ENCODE results near the gene MS4A18. TPM values are rescaled to one million over a fixed set of nuclear protein-coding genes. Genes with fewer than 3 reads are reported as not detected.
A peak's percentile ranks its signal among the peaks of the same experiment; 100 is the strongest.

Gene MS4A18
- total and polyA plus RNA-seq, 10 of the 15 experiments (the other 5 are each of a cell fraction or from before 2014, with no cell fraction given), result not detected

DNA sequence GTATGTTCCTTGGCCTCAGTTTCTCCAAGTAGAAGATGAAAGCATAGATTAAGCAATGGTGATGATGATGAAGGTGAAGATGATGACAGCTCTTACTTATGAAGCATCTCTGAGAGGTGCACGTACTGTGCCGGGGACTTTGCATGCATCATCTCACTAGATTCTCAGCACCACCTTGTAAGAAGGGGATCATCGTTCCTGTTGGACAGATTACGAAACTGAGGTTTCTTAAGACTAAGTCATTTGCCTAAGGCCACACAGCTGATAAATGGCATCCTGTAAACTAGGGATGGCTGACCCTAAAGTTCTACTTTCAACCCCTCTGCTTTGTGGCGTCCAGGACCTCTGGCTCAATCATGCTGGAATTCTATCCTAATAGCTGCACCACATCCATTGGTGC is 40.8 kb downstream of the MS4A18 start:
- Histone ChIP-seq H3K4me3 (no peak overlapping the region), H2AFZ (ENCODE audit: control insufficient read depth, low read depth, low read length) (peak overlapping the region; percentile 6; the same call in 1 of the 2 replicates), H3K9ac (ENCODE audit: control insufficient read depth, insufficient read depth, low read length) (no peak overlapping the region), H3K36me3 (ENCODE audit: control insufficient read depth in 2 of 2, insufficient read depth in 2 of 2, low read length in 1 of 2) (no peaks in the 10 kb centered on the region), H3K4me2 (ENCODE audit: control insufficient read depth, insufficient read depth) (peak overlapping the region; percentile 46), H3K27me3 (replicated peaks in 1 of 2; ENCODE audit: control insufficient read depth in 2 of 2, insufficient read depth in 2 of 2, low read length in 1 of 2) (no peaks in the 10 kb centered on the region), H3K27ac (ENCODE audit: control insufficient read depth, insufficient read depth) (peak overlapping the region; percentile 96), H4K20me1 (ENCODE audit: control insufficient read depth, insufficient read depth) (no peaks in the 10 kb centered on the region), H3K9me3 (replicated peaks; ENCODE audit: control insufficient read depth, insufficient read depth, low read length) (peaks cover 1% of the 10 kb centered on the region; the same call in 2 of the 3 replicates), H3K79me2 (ENCODE audit: control insufficient read depth, insufficient read depth, low read length) (no peaks in the 10 kb centered on the region), H3K4me1 (ENCODE audit: control insufficient read depth, insufficient read depth, low read length) (peaks cover 51% of the 10 kb centered on the region)
- ChIA-PET POLR2A (interaction anchor here (0.7 to 2.2 kb wide), 7 partner anchors 11 to 309 kb away, joined by 3 to 7 read pairs (median 4); partner anchors contain the start of genes MS4A1 and TMEM109), CTCF (interaction anchor here (0.6 to 7.3 kb wide), 24 partner anchors 9 to 570 kb away, joined by 3 to 184 read pairs (median 4); partner anchors contain the start of genes MS4A1, MS4A15 and MS4A8), RAD21 (ENCODE audit: unreplicated experiment) (interaction anchor here (1.0 to 7.4 kb wide), 12 partner anchors 9 to 309 kb away, joined by 3 to 119 read pairs (median 8); partner anchors contain the start of genes MS4A1, MS4A15 and TMEM109), SMC1A (ENCODE audit: uncharacterized antibody, unreplicated experiment) (interaction anchor here (0.6 to 7.8 kb wide), 13 partner anchors 9 to 399 kb away, joined by 3 to 143 read pairs (median 4); partner anchors contain the start of gene MS4A15)
- TF ChIP-seq CREM (IDR thresholded peaks at IDR 0.05; ENCODE audit: low read depth), result peak; percentile 25; the same call in 1 of the 2 replicates
- TF ChIP-seq YY1 (IDR thresholded peaks at IDR 0.05; ENCODE audit: low read depth, low read length), result 0 out of 2 replicates have a peak, but pooled peaks have one; percentile 15
- TF ChIP-seq ASH2L (IDR thresholded peaks at IDR 0.05; ENCODE audit: borderline replicate concordance, low read depth), result no peak
- TF ChIP-seq GATAD2B (conservative IDR thresholded peaks at IDR 0.05; ENCODE audit: low read depth), result 0 out of 2 replicates have a peak, but pooled peaks have one; percentile 15
- peak; percentile 80; the same call in 1 of the 3 replicates for TF ChIP-seq POU2F2 (IDR thresholded peaks at IDR 0.05; ENCODE audit: borderline replicate concordance, low read depth, low read length)
- TF ChIP-seq, protein P1, sequence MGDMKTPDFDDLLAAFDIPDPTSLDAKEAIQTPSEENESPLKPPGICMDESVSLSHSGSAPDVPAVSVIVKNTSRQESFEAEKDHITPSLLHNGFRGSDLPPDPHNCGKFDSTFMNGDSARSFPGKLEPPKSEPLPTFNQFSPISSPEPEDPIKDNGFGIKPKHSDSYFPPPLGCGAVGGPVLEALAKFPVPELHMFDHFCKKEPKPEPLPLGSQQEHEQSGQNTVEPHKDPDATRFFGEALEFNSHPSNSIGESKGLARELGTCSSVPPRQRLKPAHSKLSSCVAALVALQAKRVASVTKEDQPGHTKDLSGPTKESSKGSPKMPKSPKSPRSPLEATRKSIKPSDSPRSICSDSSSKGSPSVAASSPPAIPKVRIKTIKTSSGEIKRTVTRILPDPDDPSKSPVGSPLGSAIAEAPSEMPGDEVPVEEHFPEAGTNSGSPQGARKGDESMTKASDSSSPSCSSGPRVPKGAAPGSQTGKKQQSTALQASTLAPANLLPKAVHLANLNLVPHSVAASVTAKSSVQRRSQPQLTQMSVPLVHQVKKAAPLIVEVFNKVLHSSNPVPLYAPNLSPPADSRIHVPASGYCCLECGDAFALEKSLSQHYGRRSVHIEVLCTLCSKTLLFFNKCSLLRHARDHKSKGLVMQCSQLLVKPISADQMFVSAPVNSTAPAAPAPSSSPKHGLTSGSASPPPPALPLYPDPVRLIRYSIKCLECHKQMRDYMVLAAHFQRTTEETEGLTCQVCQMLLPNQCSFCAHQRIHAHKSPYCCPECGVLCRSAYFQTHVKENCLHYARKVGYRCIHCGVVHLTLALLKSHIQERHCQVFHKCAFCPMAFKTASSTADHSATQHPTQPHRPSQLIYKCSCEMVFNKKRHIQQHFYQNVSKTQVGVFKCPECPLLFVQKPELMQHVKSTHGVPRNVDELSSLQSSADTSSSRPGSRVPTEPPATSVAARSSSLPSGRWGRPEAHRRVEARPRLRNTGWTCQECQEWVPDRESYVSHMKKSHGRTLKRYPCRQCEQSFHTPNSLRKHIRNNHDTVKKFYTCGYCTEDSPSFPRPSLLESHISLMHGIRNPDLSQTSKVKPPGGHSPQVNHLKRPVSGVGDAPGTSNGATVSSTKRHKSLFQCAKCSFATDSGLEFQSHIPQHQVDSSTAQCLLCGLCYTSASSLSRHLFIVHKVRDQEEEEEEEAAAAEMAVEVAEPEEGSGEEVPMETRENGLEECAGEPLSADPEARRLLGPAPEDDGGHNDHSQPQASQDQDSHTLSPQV (IDR thresholded peaks at IDR 0.05), result no peak
- peak in 1 of 2 experiments; percentile 29; a peak in 1 of 4 replicates for TF ChIP-seq IKZF2 (IDR thresholded peaks at IDR 0.05)
- 0 out of 2 replicates have a peak, but pooled peaks have one; percentile 0 for TF ChIP-seq CBFB (IDR thresholded peaks at IDR 0.05; ENCODE audit: low read depth)
- peak; percentile 44; the same call in 1 of the 2 replicates for TF ChIP-seq SMARCA5 (IDR thresholded peaks at IDR 0.05)
- TF ChIP-seq IKZF1 (conservative IDR thresholded peaks at IDR 0.05), result peak; percentile 40; the same call in 1 of the 2 replicates
- TF ChIP-seq, protein P2, sequence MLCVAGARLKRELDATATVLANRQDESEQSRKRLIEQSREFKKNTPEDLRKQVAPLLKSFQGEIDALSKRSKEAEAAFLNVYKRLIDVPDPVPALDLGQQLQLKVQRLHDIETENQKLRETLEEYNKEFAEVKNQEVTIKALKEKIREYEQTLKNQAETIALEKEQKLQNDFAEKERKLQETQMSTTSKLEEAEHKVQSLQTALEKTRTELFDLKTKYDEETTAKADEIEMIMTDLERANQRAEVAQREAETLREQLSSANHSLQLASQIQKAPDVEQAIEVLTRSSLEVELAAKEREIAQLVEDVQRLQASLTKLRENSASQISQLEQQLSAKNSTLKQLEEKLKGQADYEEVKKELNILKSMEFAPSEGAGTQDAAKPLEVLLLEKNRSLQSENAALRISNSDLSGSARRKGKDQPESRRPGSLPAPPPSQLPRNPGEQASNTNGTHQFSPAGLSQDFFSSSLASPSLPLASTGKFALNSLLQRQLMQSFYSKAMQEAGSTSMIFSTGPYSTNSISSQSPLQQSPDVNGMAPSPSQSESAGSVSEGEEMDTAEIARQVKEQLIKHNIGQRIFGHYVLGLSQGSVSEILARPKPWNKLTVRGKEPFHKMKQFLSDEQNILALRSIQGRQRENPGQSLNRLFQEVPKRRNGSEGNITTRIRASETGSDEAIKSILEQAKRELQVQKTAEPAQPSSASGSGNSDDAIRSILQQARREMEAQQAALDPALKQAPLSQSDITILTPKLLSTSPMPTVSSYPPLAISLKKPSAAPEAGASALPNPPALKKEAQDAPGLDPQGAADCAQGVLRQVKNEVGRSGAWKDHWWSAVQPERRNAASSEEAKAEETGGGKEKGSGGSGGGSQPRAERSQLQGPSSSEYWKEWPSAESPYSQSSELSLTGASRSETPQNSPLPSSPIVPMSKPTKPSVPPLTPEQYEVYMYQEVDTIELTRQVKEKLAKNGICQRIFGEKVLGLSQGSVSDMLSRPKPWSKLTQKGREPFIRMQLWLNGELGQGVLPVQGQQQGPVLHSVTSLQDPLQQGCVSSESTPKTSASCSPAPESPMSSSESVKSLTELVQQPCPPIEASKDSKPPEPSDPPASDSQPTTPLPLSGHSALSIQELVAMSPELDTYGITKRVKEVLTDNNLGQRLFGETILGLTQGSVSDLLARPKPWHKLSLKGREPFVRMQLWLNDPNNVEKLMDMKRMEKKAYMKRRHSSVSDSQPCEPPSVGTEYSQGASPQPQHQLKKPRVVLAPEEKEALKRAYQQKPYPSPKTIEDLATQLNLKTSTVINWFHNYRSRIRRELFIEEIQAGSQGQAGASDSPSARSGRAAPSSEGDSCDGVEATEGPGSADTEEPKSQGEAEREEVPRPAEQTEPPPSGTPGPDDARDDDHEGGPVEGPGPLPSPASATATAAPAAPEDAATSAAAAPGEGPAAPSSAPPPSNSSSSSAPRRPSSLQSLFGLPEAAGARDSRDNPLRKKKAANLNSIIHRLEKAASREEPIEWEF (IDR thresholded peaks at IDR 0.05; ENCODE audit: insufficient replicate concordance, low read depth, low read length), result no peak
- ATAC-seq (peak; percentile 10), DNase-seq (ENCODE audit: low read depth, low spot score) (peak; percentile 41), FAIRE-seq (peak; percentile 77)
- in situ Hi-C loops (cut with MboI), result loop anchor here (10.0 to 25.0 kb wide), 2 partner anchors 401 to 1578 kb away; no protein-coding TSS in a partner anchor
- 2% methylated on average over 5 of the region's 5 CpGs for WGBS (ENCODE audit: insufficient coverage, insufficient replicate concordance, low lambda C conversion rate, missing lambda C conversion rate)
- intact Hi-C loops (cut with micrococcal nuclease; ENCODE audit: unreplicated experiment), result loop anchor here (10.0 kb wide), 3 partner anchors 399 to 571 kb away; partner anchors contain the start of gene VPS37C
- BruUV-seq (replicated peaks), result no TSS peak
